ENCODE measurements around the gene TAOK2. TPM values are rescaled to one million over a fixed set of nuclear protein-coding genes. Genes with fewer than 3 reads are reported as not detected.
"Not testable (repeated sequence)": the region's sequence is repeated elsewhere in the genome, so short reads cannot be mapped to it uniquely, and the experiment has no call there.

Gene TAOK2
- total RNA-seq, 1 donor from 2014 or later, result 178 TPM

DNA sequence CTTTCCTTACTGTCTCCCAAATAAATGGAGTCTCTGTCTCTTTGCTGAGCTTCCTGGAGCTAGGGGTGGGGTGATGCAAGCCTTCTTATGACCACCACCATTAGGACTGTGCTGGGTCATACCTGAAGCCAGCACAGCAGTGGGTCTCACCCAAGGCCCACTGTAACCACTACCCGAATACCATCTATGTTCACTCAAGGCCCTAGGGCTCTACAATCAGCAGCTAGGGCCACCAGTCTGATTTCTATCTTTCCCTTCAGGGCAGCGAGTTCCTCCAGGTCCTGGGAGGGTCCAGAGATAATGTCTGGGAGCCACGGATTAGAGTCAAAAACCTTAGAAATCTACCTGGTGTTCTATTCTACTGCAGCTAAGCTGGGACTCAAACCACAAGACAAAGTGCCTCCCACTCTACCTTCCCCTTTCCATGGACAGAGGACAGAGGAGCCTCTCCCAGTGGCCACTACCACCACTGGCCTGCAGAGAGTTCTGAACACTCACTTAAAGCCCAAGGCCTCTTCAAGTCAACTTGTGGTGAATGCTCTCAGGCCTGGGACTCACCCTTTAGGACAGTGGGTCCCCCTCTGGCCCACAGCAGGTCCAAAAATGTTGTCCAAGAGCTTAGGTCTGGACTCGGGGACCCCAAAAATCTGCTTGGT lies 22.7 kb upstream of the TAOK2 start:
- Mint-ChIP-seq H3K27me3 (ENCODE audit: unreplicated experiment) (peaks cover 1% of the 10 kb centered on the region), H3K4me3 (ENCODE audit: unreplicated experiment) (no peak overlapping the region), H3K36me3 (ENCODE audit: low read depth, unreplicated experiment) (no peaks in the 10 kb centered on the region), H3K4me1 (ENCODE audit: unreplicated experiment) (no peaks in the 10 kb centered on the region), H3K27ac (ENCODE audit: unreplicated experiment) (no peak overlapping the region), H3K9me3 (ENCODE audit: unreplicated experiment) (no peaks in the 10 kb centered on the region)
- TF ChIP-seq, protein P1, sequence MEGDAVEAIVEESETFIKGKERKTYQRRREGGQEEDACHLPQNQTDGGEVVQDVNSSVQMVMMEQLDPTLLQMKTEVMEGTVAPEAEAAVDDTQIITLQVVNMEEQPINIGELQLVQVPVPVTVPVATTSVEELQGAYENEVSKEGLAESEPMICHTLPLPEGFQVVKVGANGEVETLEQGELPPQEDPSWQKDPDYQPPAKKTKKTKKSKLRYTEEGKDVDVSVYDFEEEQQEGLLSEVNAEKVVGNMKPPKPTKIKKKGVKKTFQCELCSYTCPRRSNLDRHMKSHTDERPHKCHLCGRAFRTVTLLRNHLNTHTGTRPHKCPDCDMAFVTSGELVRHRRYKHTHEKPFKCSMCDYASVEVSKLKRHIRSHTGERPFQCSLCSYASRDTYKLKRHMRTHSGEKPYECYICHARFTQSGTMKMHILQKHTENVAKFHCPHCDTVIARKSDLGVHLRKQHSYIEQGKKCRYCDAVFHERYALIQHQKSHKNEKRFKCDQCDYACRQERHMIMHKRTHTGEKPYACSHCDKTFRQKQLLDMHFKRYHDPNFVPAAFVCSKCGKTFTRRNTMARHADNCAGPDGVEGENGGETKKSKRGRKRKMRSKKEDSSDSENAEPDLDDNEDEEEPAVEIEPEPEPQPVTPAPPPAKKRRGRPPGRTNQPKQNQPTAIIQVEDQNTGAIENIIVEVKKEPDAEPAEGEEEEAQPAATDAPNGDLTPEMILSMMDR (IDR thresholded peaks at IDR 0.05; ENCODE audit: unreplicated experiment), result no peak
- DNase-seq (ENCODE audit: low spot score), result no peak

DNA sequence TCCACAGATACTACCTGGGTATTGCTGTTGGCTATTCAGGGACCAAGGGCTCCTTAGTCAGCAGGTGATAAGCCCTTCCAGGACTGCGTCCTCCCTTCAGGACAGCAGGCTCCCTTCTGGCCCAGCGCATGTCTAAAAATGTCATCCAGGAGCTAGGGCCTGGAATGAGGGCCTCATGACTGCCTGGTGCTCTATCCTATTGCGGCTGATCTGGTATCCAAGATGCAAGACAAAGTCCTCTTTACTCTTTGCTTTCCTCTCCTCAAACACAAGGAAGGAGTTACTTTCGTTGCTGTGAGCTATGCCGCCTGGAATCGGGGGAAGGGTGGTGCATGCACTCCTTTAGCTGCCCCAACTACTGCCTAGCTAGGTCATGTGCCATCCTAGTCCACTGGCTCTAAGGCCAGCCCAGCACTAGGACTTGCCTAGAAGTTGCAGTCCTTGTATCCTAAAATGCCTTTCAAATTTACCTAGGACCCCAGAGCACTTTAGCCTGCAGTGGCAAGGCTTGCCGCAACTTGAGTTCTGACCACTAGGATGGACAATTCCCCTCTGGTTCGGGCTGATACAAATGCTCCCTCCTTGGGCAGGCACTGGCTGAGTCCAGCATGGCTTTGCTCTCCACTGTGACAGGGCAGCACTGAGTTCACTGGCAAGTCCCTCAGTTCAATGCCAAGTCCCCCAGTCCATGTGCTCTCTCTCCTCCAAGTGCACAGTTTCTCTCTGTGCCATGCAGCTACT lies 21.9 kb upstream of the TAOK2 start:
- Mint-ChIP-seq H3K4me3 (ENCODE audit: unreplicated experiment) (no peak overlapping the region), H3K27ac (ENCODE audit: unreplicated experiment) (no peak overlapping the region), H3K27me3 (ENCODE audit: unreplicated experiment) (no peaks in the 10 kb centered on the region), H3K4me1 (ENCODE audit: unreplicated experiment) (no peaks in the 10 kb centered on the region), H3K9me3 (ENCODE audit: unreplicated experiment) (no peaks in the 10 kb centered on the region), H3K36me3 (ENCODE audit: low read depth, unreplicated experiment) (no peaks in the 10 kb centered on the region)
- DNase-seq (ENCODE audit: low spot score), result no peak
- TF ChIP-seq, protein P1 (IDR thresholded peaks at IDR 0.05; ENCODE audit: unreplicated experiment), result no peak

DNA sequence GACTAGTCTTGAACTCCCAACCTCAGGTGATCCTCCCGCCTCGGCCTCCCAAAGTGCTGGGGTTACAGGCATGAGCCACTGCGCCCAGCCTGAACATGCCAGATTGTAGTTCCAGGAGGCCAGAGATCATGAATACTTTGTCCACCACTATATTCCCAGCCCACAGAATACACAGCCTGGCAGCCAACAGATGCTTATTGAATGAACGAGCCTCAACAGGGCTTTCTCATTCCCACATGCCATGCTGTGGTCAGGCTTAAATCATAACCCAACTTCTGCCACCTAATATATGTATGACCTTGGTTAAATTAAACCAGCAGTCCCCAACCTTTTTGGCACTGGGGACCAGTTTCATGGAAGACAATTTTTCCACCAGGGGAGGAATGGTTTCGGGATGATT lies 14.9 kb upstream of the TAOK2 start:
- Mint-ChIP-seq H3K4me3 (ENCODE audit: unreplicated experiment) (no peak overlapping the region), H3K36me3 (ENCODE audit: low read depth, unreplicated experiment) (no peaks in the 10 kb centered on the region), H3K4me1 (ENCODE audit: unreplicated experiment) (peaks cover 18% of the 10 kb centered on the region), H3K27ac (ENCODE audit: unreplicated experiment) (no peak overlapping the region), H3K9me3 (ENCODE audit: unreplicated experiment) (no peaks in the 10 kb centered on the region), H3K27me3 (ENCODE audit: unreplicated experiment) (peaks cover 9% of the 10 kb centered on the region)
- no peak for DNase-seq (ENCODE audit: low spot score)
- TF ChIP-seq, protein P1 (IDR thresholded peaks at IDR 0.05; ENCODE audit: unreplicated experiment), result no peak

DNA sequence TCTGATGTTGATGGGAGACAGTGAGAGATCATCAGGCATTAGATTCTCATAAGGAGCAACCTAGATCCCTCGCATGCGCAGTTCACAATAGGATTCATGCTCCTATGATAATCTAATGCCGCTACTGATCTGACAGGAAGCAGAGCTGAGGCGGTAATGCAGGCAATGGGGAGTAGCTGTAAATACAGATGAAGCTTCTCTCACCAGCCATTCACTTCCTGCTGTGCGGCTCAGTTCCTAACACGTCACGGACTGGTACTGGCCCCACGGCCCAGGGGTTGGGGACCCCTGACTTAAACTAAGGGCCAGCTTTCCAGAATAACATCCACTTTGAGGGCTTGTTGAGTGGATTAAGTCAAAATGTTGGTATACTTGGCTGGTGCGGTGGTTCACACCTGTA lies 14.4 kb upstream of the TAOK2 start:
- H3K4me1 Mint-ChIP-seq (ENCODE audit: unreplicated experiment), result peaks cover 18% of the 10 kb centered on the region
- H3K9me3 Mint-ChIP-seq (ENCODE audit: unreplicated experiment), result no peaks in the 10 kb centered on the region
- no peaks in the 10 kb centered on the region for H3K36me3 Mint-ChIP-seq (ENCODE audit: low read depth, unreplicated experiment)
- H3K4me3 Mint-ChIP-seq (ENCODE audit: unreplicated experiment), result no peak overlapping the region
- peaks cover 9% of the 10 kb centered on the region for H3K27me3 Mint-ChIP-seq (ENCODE audit: unreplicated experiment)
- H3K27ac Mint-ChIP-seq (ENCODE audit: unreplicated experiment), result no peak overlapping the region
- TF ChIP-seq, protein P1 (IDR thresholded peaks at IDR 0.05; ENCODE audit: unreplicated experiment), result no peak
- DNase-seq (ENCODE audit: low spot score), result no peak

DNA sequence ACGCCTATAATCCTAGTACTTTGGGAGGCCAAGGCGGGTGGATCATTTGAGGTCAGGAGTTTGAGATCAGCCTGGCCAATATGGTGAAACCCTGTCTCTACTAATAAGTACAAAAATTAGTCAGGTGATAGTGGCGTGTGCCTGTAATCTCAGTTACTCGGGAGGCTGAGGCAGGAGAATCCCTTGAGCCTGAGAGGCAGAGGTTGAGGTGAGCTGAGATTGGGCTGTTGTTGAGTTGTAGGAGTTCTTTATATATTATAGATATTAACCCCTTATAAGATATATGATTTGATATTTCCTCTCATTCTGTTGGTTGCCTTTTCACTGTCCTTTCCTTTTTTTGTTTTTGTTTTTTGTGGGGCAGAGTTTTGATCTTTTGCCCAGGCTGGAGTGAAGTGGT lies 13.8 kb upstream of the TAOK2 start:
- H3K4me1 Mint-ChIP-seq (ENCODE audit: unreplicated experiment), result peaks cover 21% of the 10 kb centered on the region
- not testable (repeated sequence) for H3K27ac Mint-ChIP-seq (ENCODE audit: unreplicated experiment); H3K4me3 Mint-ChIP-seq (ENCODE audit: unreplicated experiment); H3K27me3 Mint-ChIP-seq (ENCODE audit: unreplicated experiment); H3K36me3 Mint-ChIP-seq (ENCODE audit: low read depth, unreplicated experiment); DNase-seq (ENCODE audit: low spot score); H3K9me3 Mint-ChIP-seq (ENCODE audit: unreplicated experiment)
